GM12873 (cell line): ENCODE results near the gene WDR27.

Source experiments
- TF ChIP-seq, protein P1 (sequence below): IDR thresholded peaks from 2 replicates; pipeline ENCODE4 v1.5.1; 2012; ENCODE audit warnings: low read depth, mild to moderate bottlenecking, moderate library complexity, low read length, control low read depth; ENCODE audit not compliant: insufficient read depth; ENCODE audit errors: missing control alignments

The WDR27 gene

DNA sequence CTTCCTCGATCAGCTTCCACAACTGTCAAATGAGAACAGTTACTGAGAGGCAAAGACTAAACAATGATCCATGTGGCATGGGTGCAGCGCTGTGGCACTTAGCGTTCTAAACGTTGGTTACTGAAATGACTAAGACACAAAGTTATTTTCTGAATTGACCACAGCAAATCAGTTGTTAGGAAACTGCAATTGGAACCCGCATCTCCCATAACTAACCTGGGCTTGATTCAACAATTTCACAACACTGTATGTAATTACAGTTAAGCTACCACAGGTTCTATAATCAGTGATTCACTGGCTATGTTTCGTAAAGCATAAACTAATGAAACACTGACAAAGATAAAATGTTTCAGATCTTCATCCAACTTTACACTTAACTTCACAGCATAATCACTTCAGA, 12.5 kb downstream of the WDR27 start:
- TF ChIP-seq, protein P1, sequence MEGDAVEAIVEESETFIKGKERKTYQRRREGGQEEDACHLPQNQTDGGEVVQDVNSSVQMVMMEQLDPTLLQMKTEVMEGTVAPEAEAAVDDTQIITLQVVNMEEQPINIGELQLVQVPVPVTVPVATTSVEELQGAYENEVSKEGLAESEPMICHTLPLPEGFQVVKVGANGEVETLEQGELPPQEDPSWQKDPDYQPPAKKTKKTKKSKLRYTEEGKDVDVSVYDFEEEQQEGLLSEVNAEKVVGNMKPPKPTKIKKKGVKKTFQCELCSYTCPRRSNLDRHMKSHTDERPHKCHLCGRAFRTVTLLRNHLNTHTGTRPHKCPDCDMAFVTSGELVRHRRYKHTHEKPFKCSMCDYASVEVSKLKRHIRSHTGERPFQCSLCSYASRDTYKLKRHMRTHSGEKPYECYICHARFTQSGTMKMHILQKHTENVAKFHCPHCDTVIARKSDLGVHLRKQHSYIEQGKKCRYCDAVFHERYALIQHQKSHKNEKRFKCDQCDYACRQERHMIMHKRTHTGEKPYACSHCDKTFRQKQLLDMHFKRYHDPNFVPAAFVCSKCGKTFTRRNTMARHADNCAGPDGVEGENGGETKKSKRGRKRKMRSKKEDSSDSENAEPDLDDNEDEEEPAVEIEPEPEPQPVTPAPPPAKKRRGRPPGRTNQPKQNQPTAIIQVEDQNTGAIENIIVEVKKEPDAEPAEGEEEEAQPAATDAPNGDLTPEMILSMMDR = no peak

DNA sequence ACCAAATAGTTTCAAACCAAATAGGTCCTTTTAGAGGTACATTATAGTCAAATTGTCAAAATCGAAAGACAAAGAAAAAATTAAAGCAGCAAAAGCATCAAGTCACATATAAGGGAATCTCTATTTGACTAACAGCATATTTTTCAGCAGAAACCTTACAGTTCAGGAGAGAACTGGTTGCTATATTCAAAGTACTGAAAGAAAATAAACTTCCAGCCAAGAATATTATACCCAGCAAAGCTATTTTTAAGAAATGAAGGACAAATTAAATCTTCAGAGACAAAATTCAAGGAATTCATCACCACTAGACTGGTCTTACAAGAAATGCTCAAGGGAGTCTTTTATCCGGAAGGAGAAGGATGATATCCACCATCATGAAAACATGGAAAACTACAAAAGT, 16.0 kb downstream of the WDR27 start:
- TF ChIP-seq, protein P1 = no peak

DNA sequence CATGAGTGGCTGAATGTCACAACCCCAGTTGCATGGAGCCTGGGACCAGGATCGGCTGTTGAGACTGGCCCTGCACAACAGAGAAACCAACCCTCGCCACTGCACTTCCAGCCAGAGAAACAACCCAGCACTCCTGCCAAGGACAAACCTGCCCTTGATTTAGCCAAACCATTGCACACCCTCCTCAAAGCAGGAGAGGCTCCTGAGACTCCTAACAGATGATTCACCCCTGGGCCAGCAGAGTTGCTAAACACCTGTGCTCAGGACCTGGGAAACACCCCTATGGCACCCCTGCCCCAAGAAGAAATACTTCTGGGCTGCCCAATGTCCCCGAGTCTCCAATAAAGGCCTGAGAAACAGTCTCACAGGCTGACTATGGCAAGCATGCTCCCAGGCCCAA, 17.8 kb downstream of the WDR27 start:
- TF ChIP-seq, protein P1 = no peak

DNA sequence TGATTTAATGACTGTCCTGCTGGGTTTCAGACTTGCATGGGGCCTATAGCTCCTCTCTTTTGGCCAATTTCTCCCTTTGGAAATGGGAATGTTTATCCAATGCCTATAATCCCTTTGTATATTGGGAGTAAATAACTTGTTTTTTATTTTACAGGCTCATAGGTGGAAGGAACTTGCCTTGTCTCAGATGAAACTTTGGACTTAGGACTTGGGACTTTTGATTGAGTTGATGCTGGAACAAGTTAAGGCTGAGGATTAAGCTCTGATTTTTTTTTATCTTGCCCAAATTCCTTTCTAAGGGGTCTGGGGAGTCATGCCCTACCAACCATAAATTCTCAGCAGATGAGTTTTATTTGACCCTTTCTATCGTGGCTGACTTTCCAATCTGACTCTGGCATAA, 23.5 kb downstream of the WDR27 start:
- TF ChIP-seq, protein P1 = no peak

DNA sequence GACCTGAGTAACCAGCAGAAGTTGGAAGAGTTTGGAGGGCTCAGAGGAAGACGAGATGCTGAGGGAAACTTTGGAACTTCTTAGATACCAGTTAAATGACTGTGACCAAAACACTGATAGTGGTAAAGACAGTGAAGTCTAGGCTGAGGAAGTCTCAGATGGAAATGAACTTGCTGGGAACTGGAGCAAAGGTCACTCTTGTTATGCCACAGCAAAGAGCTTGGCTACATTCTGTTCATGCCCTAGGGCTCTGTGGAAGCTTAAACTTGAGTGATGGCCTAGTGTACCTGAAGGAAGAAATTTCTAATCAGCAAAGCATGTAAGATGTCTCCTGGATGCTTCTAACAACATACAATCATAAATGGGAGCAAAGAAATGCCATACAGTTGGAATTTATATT, 24.7 kb downstream of the WDR27 start:
- TF ChIP-seq, protein P1 = no peak

DNA sequence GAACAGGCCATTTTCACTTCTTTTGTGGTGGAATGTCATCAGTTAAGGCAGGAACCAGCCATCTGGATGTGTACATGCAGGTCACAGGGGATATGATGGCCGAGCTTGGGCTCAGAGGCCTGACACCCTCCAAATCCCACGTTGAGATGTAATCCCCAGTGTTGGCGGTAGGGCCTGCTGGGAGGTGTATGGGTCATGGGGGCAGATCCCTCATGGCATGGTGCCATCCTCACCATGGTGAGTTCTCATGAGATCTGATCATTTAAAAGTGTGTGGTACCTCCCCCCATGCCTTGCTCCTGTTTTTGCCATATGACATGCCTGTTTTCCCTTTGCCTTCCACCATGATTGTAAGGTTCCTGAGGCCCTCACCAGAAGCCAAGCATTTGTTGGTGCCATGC, 26.8 kb downstream of the WDR27 start:
- TF ChIP-seq, protein P1 = no peak

DNA sequence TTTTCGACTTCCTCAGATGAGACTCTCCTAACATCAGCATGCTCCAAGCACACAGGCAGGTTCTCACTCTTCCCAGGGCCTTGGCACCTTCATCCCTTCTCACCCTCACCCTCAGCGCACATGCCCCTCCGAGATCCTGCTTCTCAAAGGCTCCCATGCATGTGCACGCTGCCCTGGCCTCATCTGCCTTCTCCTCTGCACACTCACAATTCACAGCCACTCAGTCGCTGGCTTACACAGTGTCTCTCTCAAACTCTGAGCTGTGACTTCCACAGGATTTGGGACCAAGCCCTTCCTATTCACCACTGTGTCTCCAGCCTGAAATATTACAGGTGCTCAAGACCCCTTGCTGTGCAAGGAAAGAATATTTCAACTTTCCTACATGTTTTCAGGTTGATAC, 30.3 kb downstream of the WDR27 start:
- TF ChIP-seq, protein P1 = no peak
